RWPE2 (cell line): Measurements from ENCODE around the gene KDSR.

Source experiments
- ATAC-seq: fragments of 200-7000 bp; cut with Tn5 transposase; 3 replicates; pipeline ENCODE4 v1.9.1; 2021; ENCODE audit warnings: low read depth
- DNase-seq: peaks from one replicate; pipeline ENCODE4 v3.0.0-alpha.2; 2020; ENCODE audit warnings: low spot score
- H3K27ac ChIP-seq: fragments of 450-650 bp; 2 replicates; pipeline ENCODE4 v1.5.1; 2017; ENCODE audit warnings: mild to moderate bottlenecking; ENCODE audit not compliant: poor library complexity, severe bottlenecking
- H3K27me3 ChIP-seq: fragments of 250-450 bp; sonication (Bioruptor Pico); 2 replicates; pipeline ENCODE4 v1.5.1; 2021; ENCODE audit warnings: mild to moderate bottlenecking, moderate library complexity; ENCODE audit not compliant: insufficient read depth, poor library complexity, severe bottlenecking
- H3K36me3 ChIP-seq: fragments of 250-450 bp; sonication (Bioruptor Pico); 2 replicates; pipeline ENCODE4 v1.5.1; 2020; ENCODE audit warnings: low read depth, mild to moderate bottlenecking, moderate library complexity
- H3K4me1 ChIP-seq: fragments of 250-450 bp; sonication (Bioruptor Pico); 2 replicates; pipeline ENCODE4 v1.5.1; 2021; ENCODE audit warnings: mild to moderate bottlenecking, moderate library complexity; ENCODE audit not compliant: insufficient read depth, poor library complexity, severe bottlenecking
- H3K4me3 ChIP-seq: fragments of 250-450 bp; sonication (Bioruptor Pico); 2 replicates; pipeline ENCODE4 v1.5.1; 2021; ENCODE audit warnings: mild to moderate bottlenecking, moderate library complexity; ENCODE audit not compliant: severe bottlenecking
- H3K9me3 ChIP-seq: fragments of 250-450 bp; sonication (Bioruptor Pico); 2 replicates; pipeline ENCODE4 v1.5.1; 2021; ENCODE audit warnings: mild to moderate bottlenecking, moderate library complexity; ENCODE audit not compliant: severe bottlenecking
- CTCF ChIP-seq: fragments of 450-650 bp; IDR thresholded peaks from one replicate; pipeline ENCODE4 v1.5.1; 2017; ENCODE audit warnings: mild to moderate bottlenecking, moderate library complexity; ENCODE audit not compliant: poor library complexity, severe bottlenecking

Gene KDSR

GRCh38 chr18:63309422-63309821 lies 57.6 kb downstream of the KDSR start:
- no peak for DNase-seq
- ATAC-seq = no peak
- Histone ChIP-seq H3K27ac (no peak overlapping the region), H3K4me3 (no peak overlapping the region), H3K27me3 (peaks cover 6% of the 10 kb centered on the region), H3K36me3 (no peaks in the 10 kb centered on the region), H3K9me3 (no peaks in the 10 kb centered on the region), H3K4me1 (no peaks in the 10 kb centered on the region)
- TF ChIP-seq CTCF = no peak

- no peak for TF ChIP-seq CTCF
- Histone ChIP-seq H3K27ac (no peak overlapping the region), H3K4me3 (no peak overlapping the region), H3K4me1 (no peaks in the 10 kb centered on the region), H3K9me3 (no peaks in the 10 kb centered on the region), H3K27me3 (peaks cover 3% of the 10 kb centered on the region), H3K36me3 (no peaks in the 10 kb centered on the region)
- ATAC-seq (no peak), DNase-seq (no peak)
These were observed 59.3 kb downstream of the KDSR start for GRCh38 chr18:63307551-63308200.

DNA sequence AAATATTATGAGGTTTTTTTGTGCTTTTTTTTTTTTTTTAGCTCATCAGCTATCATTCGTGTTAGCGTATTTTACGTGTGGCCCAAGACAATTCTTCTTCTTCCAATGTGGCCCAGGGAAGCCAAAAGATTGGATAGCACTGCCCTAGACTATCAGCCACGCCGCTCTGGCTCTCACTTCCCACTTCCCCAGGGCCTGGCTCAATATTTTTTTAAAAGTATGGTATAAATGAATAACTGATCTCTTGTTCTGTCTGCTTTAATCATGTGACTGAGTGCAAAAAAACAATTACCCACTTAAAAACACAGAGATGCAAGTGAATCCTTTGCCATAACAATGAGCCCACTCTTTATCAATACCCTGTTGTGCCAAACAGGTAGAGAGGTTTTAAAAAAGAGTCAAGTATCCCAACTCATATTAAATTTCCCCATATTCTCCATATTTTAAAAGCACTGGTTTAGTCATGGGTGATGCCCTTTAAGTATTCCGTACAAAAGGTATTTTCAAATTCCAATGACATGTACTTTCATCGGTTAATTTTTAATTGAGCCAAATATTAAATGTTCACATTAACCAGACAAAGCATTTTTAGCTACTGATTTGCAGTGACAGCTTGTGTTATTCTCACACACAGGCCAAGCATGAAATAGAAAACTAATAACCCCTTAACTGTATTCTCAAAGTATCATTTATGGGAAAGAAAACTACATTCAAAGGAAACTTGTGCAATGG lies 60.0 kb downstream of the KDSR start:
- DNase-seq = no peak
- TF ChIP-seq CTCF = no peak
- no peak overlapping the region for H3K4me3 ChIP-seq
- no peaks in the 10 kb centered on the region for H3K36me3 ChIP-seq
- no peak overlapping the region for H3K27ac ChIP-seq
- H3K9me3 ChIP-seq = no peaks in the 10 kb centered on the region
- no peaks in the 10 kb centered on the region for H3K4me1 ChIP-seq
- H3K27me3 ChIP-seq = peaks cover 3% of the 10 kb centered on the region
- ATAC-seq = no peak

GRCh38 chr18:63306249-63306648 lies 60.8 kb downstream of the KDSR start:
- Histone ChIP-seq H3K4me1 (no peaks in the 10 kb centered on the region), H3K9me3 (no peaks in the 10 kb centered on the region), H3K4me3 (no peak overlapping the region), H3K36me3 (no peaks in the 10 kb centered on the region), H3K27me3 (peaks cover 3% of the 10 kb centered on the region), H3K27ac (no peak overlapping the region)
- ATAC-seq (no peak), DNase-seq (no peak)
- no peak for TF ChIP-seq CTCF

DNA sequence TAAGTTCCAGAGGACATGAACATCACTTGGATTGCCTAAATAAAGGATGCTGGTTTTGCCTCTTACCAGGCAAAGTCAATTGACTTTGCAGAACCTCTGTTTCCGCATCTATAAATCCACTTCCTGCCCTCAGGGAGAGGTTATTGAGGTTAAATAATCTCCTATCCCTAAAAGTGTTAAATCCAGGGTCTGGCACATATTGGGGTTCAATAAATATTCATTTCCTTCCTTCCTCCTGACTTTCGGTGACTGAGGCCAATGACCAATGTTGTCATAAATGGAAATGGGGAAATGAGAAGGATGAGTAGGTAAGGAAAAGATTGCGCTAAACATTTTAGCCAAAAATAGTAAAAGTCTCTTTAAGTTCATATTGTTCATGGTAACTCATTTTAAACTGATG lies 63.5 kb downstream of the KDSR start:
- Histone ChIP-seq H3K27me3 (peaks cover 3% of the 10 kb centered on the region), H3K9me3 (no peaks in the 10 kb centered on the region), H3K27ac (no peak overlapping the region), H3K36me3 (no peaks in the 10 kb centered on the region), H3K4me3 (no peak overlapping the region), H3K4me1 (no peaks in the 10 kb centered on the region)
- TF ChIP-seq CTCF = no peak
- ATAC-seq (no peak), DNase-seq (no peak)
